H1 (cell line): ENCODE data around the gene ANGPTL8. TPM values are rescaled to one million over a fixed set of nuclear protein-coding genes. Genes with fewer than 3 reads are reported as not detected.

ENCODE experiments used
- BACH1 ChIP-seq: IDR thresholded peaks from 2 replicates; pipeline ENCODE4 v1.6.1; 2012; ENCODE audit warnings: low read length, improper control_type of control experiment
- BCL11A ChIP-seq, 2 experiments: IDR thresholded peaks; one replicate each; pipeline ENCODE4 v1.6.1; 2011; ENCODE audit warnings: low read depth in 2 of 2, low read length in 2 of 2, mild to moderate bottlenecking in 2 of 2
- CHD2 ChIP-seq: IDR thresholded peaks from 2 replicates; pipeline ENCODE4 v1.6.1; 2012; ENCODE audit warnings: low read length, improper control_type of control experiment
- EGR1 ChIP-seq: IDR thresholded peaks from 2 replicates; pipeline ENCODE4 v1.6.1; 2011; ENCODE audit warnings: low read depth, low read length, borderline replicate concordance
- GABPA ChIP-seq: IDR thresholded peaks from 2 replicates; pipeline ENCODE4 v1.6.1; 2011; ENCODE audit warnings: mild to moderate bottlenecking, low read length, moderate library complexity, borderline replicate concordance; ENCODE audit not compliant: insufficient read depth
- SIRT6 ChIP-seq: IDR thresholded peaks from one replicate; pipeline ENCODE4 v1.7.1; 2012; ENCODE audit warnings: low read length, inconsistent platforms
- SIX5 ChIP-seq: IDR thresholded peaks from 2 replicates; pipeline ENCODE4 v1.6.1; 2011; ENCODE audit warnings: mild to moderate bottlenecking, low read depth, low read length
- polyA plus RNA-seq, 7 experiments: library from polyadenylated mRNA; depleted of rRNA in 3 of 7; stranded (reverse) in 5 of 7; unstranded in 2 of 7; fragments of >200 nt in 5 of 7; fragments of 200-250 nt in 2 of 7; gene quantifications; 1 replicate in 5 of 7; 2 replicates in 1 of 7; 4 replicates in 1 of 7; pipeline versions ENCODE4 v1.2.1 to v1.2.3, GENCODE V29; 2011 to 2013; ENCODE audit warnings: missing spikeins in 2 of 7, mixed read lengths in 2 of 7
- total RNA-seq: library from RNA; stranded (reverse); fragmentation: NEBNext Ultra II Directional; extraction: Animal tissue kit (Norgen Biotek cat#: 25700); gene quantifications from 2 replicates; pipeline ENCODE4 v1.2.1, GENCODE V29; 2021

The ANGPTL8 gene
- total and polyA plus RNA-seq, 2 of the 8 experiments (the other 6 are each of a cell fraction or from before 2014, with no cell fraction given): not detected

DNA sequence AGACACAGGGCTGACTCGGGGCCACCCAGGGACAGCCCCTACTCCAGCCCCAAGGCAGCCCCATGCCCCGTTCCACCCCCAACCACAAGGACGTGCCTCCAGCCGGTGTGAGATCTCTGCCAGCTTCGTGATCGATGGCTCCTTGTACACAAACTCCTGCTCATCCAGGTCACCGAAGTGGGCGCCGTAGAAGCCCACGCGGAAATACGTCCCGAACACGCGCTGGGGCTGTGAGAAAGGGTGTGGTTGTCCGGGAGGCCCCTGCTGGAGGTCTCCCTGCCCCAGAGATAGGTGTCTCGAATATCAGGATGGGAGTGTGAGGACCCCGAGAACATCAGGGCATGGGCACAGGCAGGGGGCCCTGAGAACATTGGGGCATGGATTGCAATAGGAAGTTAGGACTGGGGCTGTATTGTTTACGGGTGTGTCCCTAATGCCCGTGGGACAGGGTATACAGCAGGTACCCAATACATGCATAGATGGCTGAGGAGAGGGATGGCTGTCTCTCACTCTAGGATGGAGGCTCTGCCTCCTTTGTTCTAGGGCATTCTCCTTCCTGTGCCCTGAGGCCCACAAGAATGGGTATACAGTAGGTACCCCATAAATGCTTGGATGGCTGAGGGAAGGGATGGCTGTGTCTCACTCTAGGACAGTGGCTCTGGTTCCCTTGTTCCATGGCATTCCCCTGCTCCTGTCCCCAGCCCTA, 36.8 kb upstream of the ANGPTL8 start (continued):
- TF ChIP-seq GABPA: no peak
- no peak for TF ChIP-seq EGR1
- no peak for TF ChIP-seq SIX5
- TF ChIP-seq CHD2: no peak
- no peak for TF ChIP-seq BCL11A (IDR thresholded peaks at IDR 0.05; ENCODE audit: low read depth in 2 of 2, low read length in 2 of 2)
- TF ChIP-seq BACH1: no peak
- TF ChIP-seq SIRT6: no peak
